H9 (cell line): Measurements from ENCODE around the gene MUC5AC. TPM values are rescaled to one million over a fixed set of nuclear protein-coding genes. Genes with fewer than 3 reads are reported as not detected.

Experiments
- DNase-seq: peaks from one replicate; pipeline ENCODE4 v3.0.0-alpha.2; 2017
- H2AFZ ChIP-seq: one replicate; pipeline ENCODE4 v1.6.1; 2013; ENCODE audit warnings: mild to moderate bottlenecking, low read length, control low read depth, moderate library complexity
- H2AK5ac ChIP-seq: 2 replicates; pipeline ENCODE4 v1.6.1; 2013; ENCODE audit warnings: low read length, control low read depth, mixed read lengths; ENCODE audit not compliant: insufficient read length
- H2BK120ac ChIP-seq: one replicate; pipeline ENCODE4 v1.6.1; 2013; ENCODE audit warnings: low read depth, mild to moderate bottlenecking, low read length, control low read depth, inconsistent platforms; ENCODE audit not compliant: poor library complexity, severe bottlenecking
- H2BK12ac ChIP-seq: 2 replicates; pipeline ENCODE4 v1.6.1; 2013; ENCODE audit warnings: low read length, control low read depth, mixed read lengths, low read depth; ENCODE audit not compliant: insufficient read length
- H2BK15ac ChIP-seq: 2 replicates; pipeline ENCODE4 v1.6.1; 2013; ENCODE audit warnings: low read depth, low read length, control low read depth
- H2BK20ac ChIP-seq: one replicate; pipeline ENCODE4 v1.6.1; 2013; ENCODE audit warnings: low read depth, mild to moderate bottlenecking, low read length, control low read depth, inconsistent platforms; ENCODE audit not compliant: poor library complexity, severe bottlenecking
- H2BK5ac ChIP-seq: 2 replicates; pipeline ENCODE4 v1.6.1; 2013; ENCODE audit warnings: low read length, control low read depth, mixed read lengths; ENCODE audit not compliant: insufficient read length
- H3K14ac ChIP-seq: 2 replicates; pipeline ENCODE4 v1.6.1; 2013; ENCODE audit warnings: low read length, control low read depth; ENCODE audit not compliant: insufficient read depth
- H3K18ac ChIP-seq: 2 replicates; pipeline ENCODE4 v1.6.1; 2013; ENCODE audit warnings: low read depth, mild to moderate bottlenecking, mixed read lengths, low read length, control low read depth; ENCODE audit not compliant: insufficient read length
- H3K23ac ChIP-seq: 2 replicates; pipeline ENCODE4 v1.6.1; 2013; ENCODE audit warnings: low read length, control low read depth, mixed read lengths, low read depth; ENCODE audit not compliant: insufficient read length
- H3K23me2 ChIP-seq: 2 replicates; pipeline ENCODE4 v1.6.1; 2013; ENCODE audit warnings: low read depth, mild to moderate bottlenecking, mixed read lengths, low read length, control low read depth; ENCODE audit not compliant: insufficient read length, poor library complexity, severe bottlenecking
- H3K27ac ChIP-seq: 2 replicates; pipeline ENCODE4 v1.5.1; 2013; ENCODE audit warnings: low read length, control low read depth, mixed read lengths, low read depth; ENCODE audit not compliant: insufficient read length
- H3K27me3 ChIP-seq: 2 replicates; pipeline ENCODE4 v1.6.1; 2013; ENCODE audit warnings: low read length, control low read depth, inconsistent platforms; ENCODE audit not compliant: insufficient read depth
- H3K4ac ChIP-seq: 2 replicates; pipeline ENCODE4 v1.6.1; 2013; ENCODE audit warnings: low read depth, mild to moderate bottlenecking, control low read depth, inconsistent platforms, low read length, moderate library complexity
- H3K4me1 ChIP-seq: 2 replicates; pipeline ENCODE4 v1.6.1; 2013; ENCODE audit warnings: low read length, control low read depth, inconsistent platforms; ENCODE audit not compliant: insufficient read depth
- H3K4me2 ChIP-seq: 2 replicates; pipeline ENCODE4 v1.6.1; 2013; ENCODE audit warnings: low read length, control low read depth, mixed read lengths; ENCODE audit not compliant: insufficient read length, insufficient read depth
- H3K56ac ChIP-seq: 2 replicates; pipeline ENCODE4 v1.6.1; 2013; ENCODE audit warnings: low read depth, mild to moderate bottlenecking, mixed read lengths, low read length, control low read depth; ENCODE audit not compliant: insufficient read length
- H3K79me1 ChIP-seq: 2 replicates; pipeline ENCODE4 v1.6.1; 2013; ENCODE audit warnings: low read depth, mild to moderate bottlenecking, moderate library complexity, low read length, control low read depth, inconsistent platforms; ENCODE audit not compliant: insufficient read depth, poor library complexity, severe bottlenecking
- H3K79me2 ChIP-seq: 2 replicates; pipeline ENCODE4 v1.6.1; 2013; ENCODE audit warnings: low read length, control low read depth, inconsistent platforms; ENCODE audit not compliant: insufficient read depth
- H3K9ac ChIP-seq: 2 replicates; pipeline ENCODE4 v1.6.1; 2013; ENCODE audit warnings: low read length, control low read depth, mixed read lengths; ENCODE audit not compliant: insufficient read length; ENCODE audit errors: extremely low read depth
- H3K9me3 ChIP-seq: one replicate; pipeline ENCODE4 v1.6.1; 2013; ENCODE audit warnings: low read depth, low read length, inconsistent platforms; ENCODE audit not compliant: control insufficient read depth
- H3T11ph ChIP-seq: one replicate; pipeline ENCODE4 v1.6.1; 2013; ENCODE audit warnings: mild to moderate bottlenecking, low read length, control low read depth, inconsistent platforms
- H4K20me1 ChIP-seq: one replicate; pipeline ENCODE4 v1.6.1; 2013; ENCODE audit not compliant: control insufficient read depth, insufficient read length, insufficient read depth
- H4K5ac ChIP-seq: 2 replicates; pipeline ENCODE4 v1.6.1; 2013; ENCODE audit warnings: low read depth, mild to moderate bottlenecking, mixed read lengths, low read length, control low read depth; ENCODE audit not compliant: insufficient read length
- H4K8ac ChIP-seq: replicated peaks from 2 replicates; pipeline ENCODE4 v1.6.1; 2013; ENCODE audit warnings: low read length, control low read depth, mixed read lengths, low read depth; ENCODE audit not compliant: insufficient read length
- H4K91ac ChIP-seq: 2 replicates; pipeline ENCODE4 v1.6.1; 2013; ENCODE audit warnings: low read depth, mild to moderate bottlenecking, moderate library complexity, mixed read lengths, low read length, control low read depth; ENCODE audit not compliant: insufficient read length
- H3K27ac Mint-ChIP-seq, 3 experiments: 2 replicates in 2 of 3; 3 replicates in 1 of 3; pipeline ENCODE4 v1.8.0; 2020 to 2021; ENCODE audit warnings: mixed read lengths in 3 of 3, mild to moderate bottlenecking in 1 of 3, moderate library complexity in 1 of 3
- H3K27me3 Mint-ChIP-seq: 2 replicates; pipeline ENCODE4 v1.8.0; 2021; ENCODE audit warnings: low read depth, mild to moderate bottlenecking, moderate library complexity, mixed read lengths
- H3K36me3 Mint-ChIP-seq, 3 experiments: 2 replicates in 2 of 3; 3 replicates in 1 of 3; pipeline ENCODE4 v1.8.0; 2020 to 2021; ENCODE audit warnings: low read depth in 3 of 3, mixed read lengths in 3 of 3; ENCODE audit not compliant: insufficient read depth in 1 of 3
- H3K4me1 Mint-ChIP-seq, 2 experiments: 2 replicates each; pipeline ENCODE4 v1.8.0; 2020; ENCODE audit warnings: mixed read lengths in 2 of 2
- H3K4me3 Mint-ChIP-seq, 2 experiments: 2 replicates in 1 of 2; 3 replicates in 1 of 2; pipeline ENCODE4 v1.8.0; 2020 to 2021; ENCODE audit warnings: mild to moderate bottlenecking in 2 of 2, mixed read lengths in 2 of 2, moderate library complexity in 1 of 2
- H3K9me3 Mint-ChIP-seq, 2 experiments: 2 replicates in 1 of 2; 3 replicates in 1 of 2; pipeline ENCODE4 v1.8.0; 2020; ENCODE audit warnings: mild to moderate bottlenecking in 2 of 2, mixed read lengths in 2 of 2, moderate library complexity in 1 of 2
- CTCF ChIP-seq: fragments of 200-600 bp; sonication (generic); conservative IDR thresholded peaks from 3 replicates; pipeline ENCODE4 v1.8.0; 2021; ENCODE audit warnings: antibody characterized with exemption, mild to moderate bottlenecking
- WGBS: extraction: QIAGEN DNeasy Blood & Tissue Kit; methylation state at CpG from one replicate; pipeline ENCODE4 v1.1.7; 2013; ENCODE audit warnings: missing lambda C conversion rate, low lambda C conversion rate, mixed read lengths; ENCODE audit not compliant: insufficient read length; ENCODE audit errors: extremely low coverage; 5-methylcytosine and 5-hydroxymethylcytosine counted together
- total RNA-seq: library from RNA; stranded (reverse); gene quantifications from 2 replicates; pipeline ENCODE4 v1.2.1, GENCODE V29; 2021

The MUC5AC gene
- total RNA-seq, 1 experiment from 2014 or later, result not detected

- Histone ChIP-seq H3K79me2 (no peaks in the 10 kb centered on the region), H4K20me1 (no peaks in the 10 kb centered on the region), H3K4me2 (no peak overlapping the region), H3K79me1 (no peaks in the 10 kb centered on the region), H2BK20ac (no peak overlapping the region), H3K27ac (no peak overlapping the region), H2BK5ac (no peak overlapping the region), H2BK12ac (no peak overlapping the region), H2BK120ac (no peak overlapping the region), H3K4ac (no peak overlapping the region), H3K27me3 (no peaks in the 10 kb centered on the region), H2AFZ (no peak overlapping the region), H3K9me3 (no peaks in the 10 kb centered on the region), H3K23ac (no peak overlapping the region), H3K56ac (no peak overlapping the region), H3K4me1 (no peaks in the 10 kb centered on the region), H3K9ac (no peak overlapping the region), H3K14ac (no peak overlapping the region), H3T11ph (no peak overlapping the region), H2BK15ac (no peak overlapping the region), H4K5ac (no peak overlapping the region), H4K91ac (no peak overlapping the region), H3K23me2 (peaks cover 4% of the 10 kb centered on the region), H4K8ac (no peak overlapping the region), H3K18ac (no peak overlapping the region), H2AK5ac (no peak overlapping the region)
- WGBS, result 100% methylated on average over 3 of the region's 4 CpGs
- H3K4me3 Mint-ChIP-seq, result no peak overlapping the region
- no peaks in the 10 kb centered on the region for H3K9me3 Mint-ChIP-seq
- no peak for DNase-seq
- H3K4me1 Mint-ChIP-seq, result no peaks in the 10 kb centered on the region
- H3K27me3 Mint-ChIP-seq, result peaks cover 2% of the 10 kb centered on the region; the same call in 1 of the 2 replicates
- H3K27ac Mint-ChIP-seq, result no peak overlapping the region
- H3K36me3 Mint-ChIP-seq, result no peaks in the 10 kb centered on the region
- no peak for TF ChIP-seq CTCF
These were observed 43.8 kb downstream of the MUC5AC start for GRCh38 chr11:1201395-1202153.
